H1 (cell line): ENCODE results near the gene LILRA1. TPM values are rescaled to one million over a fixed set of nuclear protein-coding genes. Genes with fewer than 3 reads are reported as not detected.

Experiments used
- CTCF ChIA-PET: fragments of 300-600 bp; sonication (Branson Sonifier 250); formaldehyde crosslinking; loops from one replicate; lab custom pipeline; 2021; ENCODE audit not compliant: partially characterized antibody; lab: Charles Lee
- POLR2A ChIA-PET: fragments of 300-600 bp; sonication (Branson Sonifier 250); formaldehyde crosslinking; loops from one replicate; lab custom pipeline; 2021; ENCODE audit warnings: inconsistent platforms; ENCODE audit not compliant: partially characterized antibody; lab: Charles Lee
- DNase-seq, 2 experiments: peaks; one replicate each; pipeline versions ENCODE4 v3.0.0 to v3.0.0-alpha.2; 2010 to 2022; ENCODE audit warnings: low spot score in 2 of 2, low read depth in 1 of 2, mixed read lengths in 1 of 2
- FAIRE-seq: peaks from 2 replicates; lab custom pipeline; 2011; peaks lifted over from hg19 to GRCh38; lab: Jason Lieb, UNC
- H2AFZ ChIP-seq: 2 replicates; pipeline ENCODE4 v1.8.1; 2012; ENCODE audit warnings: low read length, inconsistent platforms
- H2AK5ac ChIP-seq: 2 replicates; pipeline ENCODE4 v1.6.1; 2013; ENCODE audit warnings: low read depth, low read length
- H2BK120ac ChIP-seq: replicated peaks from 2 replicates; pipeline ENCODE3; 2013; ENCODE audit warnings: low read depth, low read length, inconsistent platforms
- H2BK12ac ChIP-seq: 2 replicates; pipeline ENCODE4 v1.6.1; 2013; ENCODE audit warnings: low read depth, low read length
- H2BK15ac ChIP-seq: 2 replicates; pipeline ENCODE4 v1.6.1; 2013; ENCODE audit warnings: low read length
- H2BK20ac ChIP-seq: 2 replicates; pipeline ENCODE4 v1.6.1; 2013; ENCODE audit warnings: low read length
- H2BK5ac ChIP-seq: 2 replicates; pipeline ENCODE4 v1.6.1; 2013; ENCODE audit warnings: low read depth, low read length
- H3K14ac ChIP-seq: 2 replicates; pipeline ENCODE4 v1.6.1; 2013; ENCODE audit warnings: inconsistent platforms; ENCODE audit not compliant: insufficient read length
- H3K18ac ChIP-seq: 2 replicates; pipeline ENCODE4 v1.6.1; 2013; ENCODE audit warnings: low read length; ENCODE audit errors: extremely low read depth
- H3K23ac ChIP-seq: 2 replicates; pipeline ENCODE4 v1.6.1; 2013; ENCODE audit warnings: inconsistent platforms; ENCODE audit not compliant: insufficient read length
- H3K23me2 ChIP-seq: 2 replicates; pipeline ENCODE4 v1.6.1; 2013; ENCODE audit warnings: low read depth, low read length
- H3K27ac ChIP-seq: 2 replicates; pipeline ENCODE4 v1.6.1; 2011; ENCODE audit warnings: low read depth, low read length, inconsistent platforms
- H3K27me3 ChIP-seq, 4 experiments: replicated peaks in 1 of 4; 1 replicate in 1 of 4; 2 replicates in 3 of 4; pipeline versions ENCODE4 v1.6.1 to v1.8.1; 2011 to 2013; ENCODE audit warnings: low read length in 3 of 4, mild to moderate bottlenecking in 3 of 4, inconsistent platforms in 2 of 4, mixed read lengths in 2 of 4, moderate library complexity in 1 of 4; ENCODE audit not compliant: control insufficient read depth in 3 of 4, insufficient read depth in 3 of 4; ENCODE audit errors: extremely low read depth in 1 of 4
- H3K36me3 ChIP-seq, 4 experiments: 2 replicates each; pipeline versions ENCODE4 v1.6.1 to v1.8.1; 2011 to 2013; ENCODE audit warnings: mild to moderate bottlenecking in 4 of 4, low read length in 3 of 4, moderate library complexity in 2 of 4, control low read depth in 1 of 4, inconsistent platforms in 1 of 4; ENCODE audit not compliant: insufficient read depth in 4 of 4, control insufficient read depth in 2 of 4
- H3K4ac ChIP-seq: replicated peaks from 2 replicates; pipeline ENCODE3; 2013; ENCODE audit warnings: low read length, low read depth, mixed read lengths, inconsistent platforms; ENCODE audit not compliant: insufficient read length
- H3K4me1 ChIP-seq, 4 experiments: replicated peaks in 1 of 4; 1 replicate in 1 of 4; 2 replicates in 3 of 4; pipeline versions ENCODE4 v1.6.1 to v1.8.1; 2011 to 2013; ENCODE audit warnings: low read length in 3 of 4, inconsistent platforms in 2 of 4, mixed read lengths in 1 of 4; ENCODE audit not compliant: insufficient read depth in 4 of 4, control insufficient read depth in 3 of 4
- H3K4me2 ChIP-seq, 2 experiments: 2 replicates each; pipeline versions ENCODE4 v1.6.1 to v1.8.1; 2011 to 2013; ENCODE audit warnings: low read depth in 2 of 2, low read length in 2 of 2, control low read depth in 1 of 2, inconsistent platforms in 1 of 2, mild to moderate bottlenecking in 1 of 2; ENCODE audit not compliant: insufficient read depth in 1 of 2
- H3K4me3 ChIP-seq, 4 experiments: fragments of 200-600, 300-600 bp in 1 of 4; sonication (generic), shearing (Covaris generic), sonication (Bioruptor Twin) in 1 of 4; 2 replicates each; pipeline versions ENCODE4 v1.5.1 to v1.8.1; 2011 to 2016; ENCODE audit warnings: low read length in 4 of 4, low read depth in 3 of 4, control low read depth in 2 of 4, inconsistent platforms in 2 of 4, mild to moderate bottlenecking in 2 of 4, mixed read lengths in 1 of 4, moderate library complexity in 1 of 4; ENCODE audit not compliant: insufficient read depth in 2 of 4; ENCODE audit errors: extremely low read depth in 1 of 4
- H3K56ac ChIP-seq: replicated peaks from 2 replicates; pipeline ENCODE3; 2013; ENCODE audit warnings: low read depth, mild to moderate bottlenecking, mixed read lengths, low read length, inconsistent platforms; ENCODE audit not compliant: insufficient read length
- H3K79me1 ChIP-seq: 2 replicates; pipeline ENCODE4 v1.6.1; 2013; ENCODE audit warnings: low read depth, low read length, control low read depth
- H3K79me2 ChIP-seq, 2 experiments: 2 replicates each; pipeline versions ENCODE4 v1.6.1 to v1.8.1; 2012 to 2013; ENCODE audit warnings: low read length in 2 of 2, mild to moderate bottlenecking in 2 of 2, inconsistent platforms in 1 of 2; ENCODE audit not compliant: insufficient read depth in 2 of 2, control insufficient read depth in 1 of 2
- H3K9ac ChIP-seq, 4 experiments: replicated peaks in 1 of 4; 1 replicate in 1 of 4; 2 replicates in 3 of 4; pipeline versions ENCODE4 v1.6.1 to v1.8.1; 2011 to 2013; ENCODE audit warnings: low read depth in 3 of 4, low read length in 3 of 4, control low read depth in 2 of 4, mild to moderate bottlenecking in 2 of 4, moderate library complexity in 2 of 4, inconsistent platforms in 1 of 4; ENCODE audit errors: extremely low read depth in 1 of 4
- H3K9me3 ChIP-seq, 2 experiments: 2 replicates each; pipeline versions ENCODE4 v1.6.1 to v1.8.1; 2012 to 2013; ENCODE audit warnings: mild to moderate bottlenecking in 2 of 2, moderate library complexity in 2 of 2, control low read depth in 1 of 2, inconsistent platforms in 1 of 2, low read depth in 1 of 2, low read length in 1 of 2, mixed read lengths in 1 of 2; ENCODE audit not compliant: insufficient read depth in 2 of 2
- H4K20me1 ChIP-seq, 2 experiments: replicated peaks in 1 of 2; 2 replicates each; pipeline versions ENCODE3 to v1.8.1; 2011 to 2013; ENCODE audit warnings: inconsistent platforms in 2 of 2, low read length in 2 of 2, mild to moderate bottlenecking in 1 of 2; ENCODE audit not compliant: insufficient read depth in 2 of 2, control insufficient read depth in 1 of 2
- H4K5ac ChIP-seq: 2 replicates; pipeline ENCODE4 v1.6.1; 2013; ENCODE audit warnings: low read length, low read depth, mixed read lengths, inconsistent platforms; ENCODE audit not compliant: insufficient read length
- H4K8ac ChIP-seq: 2 replicates; pipeline ENCODE4 v1.8.0; 2013; ENCODE audit warnings: mild to moderate bottlenecking, moderate library complexity, low read length, inconsistent platforms; ENCODE audit not compliant: insufficient read depth; ENCODE audit errors: extremely low read depth
- H4K91ac ChIP-seq: replicated peaks from 2 replicates; pipeline ENCODE3; 2013; ENCODE audit warnings: low read length, mixed read lengths, inconsistent platforms; ENCODE audit not compliant: insufficient read length
- CEBPB ChIP-seq: IDR thresholded peaks from 2 replicates; pipeline ENCODE4 v1.6.1; 2012; ENCODE audit warnings: low read depth, low read length
- CTBP2 ChIP-seq: IDR thresholded peaks from 2 replicates; pipeline ENCODE4 v1.7.0; 2011; ENCODE audit warnings: borderline replicate concordance, mild to moderate bottlenecking, moderate library complexity, mixed read lengths, low read length; ENCODE audit not compliant: insufficient read depth, insufficient read length
- EGR1 ChIP-seq: IDR thresholded peaks from 2 replicates; pipeline ENCODE4 v1.6.1; 2011; ENCODE audit warnings: low read depth, low read length, borderline replicate concordance
- GABPA ChIP-seq: IDR thresholded peaks from 2 replicates; pipeline ENCODE4 v1.6.1; 2011; ENCODE audit warnings: mild to moderate bottlenecking, low read length, moderate library complexity, borderline replicate concordance; ENCODE audit not compliant: insufficient read depth
- KDM4A ChIP-seq: IDR thresholded peaks from one replicate; pipeline ENCODE4 v1.7.1; 2012; ENCODE audit warnings: low read depth, mild to moderate bottlenecking, moderate library complexity, low read length, inconsistent platforms; ENCODE audit not compliant: severe bottlenecking
- RBBP5 ChIP-seq: IDR thresholded peaks from 2 replicates; pipeline ENCODE4 v1.7.1; 2012; ENCODE audit warnings: low read depth, mild to moderate bottlenecking, inconsistent platforms, low read length, moderate library complexity, borderline replicate concordance
- RFX5 ChIP-seq: IDR thresholded peaks from 2 replicates; pipeline ENCODE4 v1.6.1; 2011; ENCODE audit warnings: low read depth, low read length, improper control_type of control experiment, borderline replicate concordance
- SAP30 ChIP-seq: fragments of 300-600 bp; sonication (generic); IDR thresholded peaks from 2 replicates; pipeline ENCODE4 v1.7.1; 2012; ENCODE audit warnings: low read length, moderate library complexity, mild to moderate bottlenecking, inconsistent platforms; ENCODE audit not compliant: insufficient read depth, insufficient replicate concordance
- TCF12 ChIP-seq: IDR thresholded peaks from 2 replicates; pipeline ENCODE4 v1.6.1; 2011; ENCODE audit warnings: low read depth, mild to moderate bottlenecking, low read length
- TEAD4 ChIP-seq: IDR thresholded peaks from 2 replicates; pipeline ENCODE4 v1.6.1; 2012; ENCODE audit warnings: low read depth, low read length, inconsistent platforms, mixed read lengths
- WGBS, 2 experiments: shearing (Covaris generic) in 1 of 2; methylation state at CpG; one replicate each; pipeline versions ENCODE4 v1.1.6 to v1.1.7; 2013 to 2015; ENCODE audit warnings: low lambda C conversion rate in 2 of 2, mixed read lengths in 2 of 2, inconsistent platforms in 1 of 2, low coverage in 1 of 2, missing lambda C conversion rate in 1 of 2; ENCODE audit not compliant: insufficient replicate concordance in 2 of 2, insufficient coverage in 1 of 2, insufficient read length in 1 of 2; ENCODE audit errors: extremely low coverage in 1 of 2, missing lambda C conversion rate in 1 of 2; 5-methylcytosine and 5-hydroxymethylcytosine counted together
- polyA plus RNA-seq, 7 experiments: library from polyadenylated mRNA; depleted of rRNA in 3 of 7; stranded (reverse) in 5 of 7; unstranded in 2 of 7; fragments of >200 nt in 5 of 7; fragments of 200-250 nt in 2 of 7; gene quantifications; 1 replicate in 5 of 7; 2 replicates in 1 of 7; 4 replicates in 1 of 7; pipeline versions ENCODE4 v1.2.1 to v1.2.3, GENCODE V29; 2011 to 2013; ENCODE audit warnings: missing spikeins in 2 of 7, mixed read lengths in 2 of 7
- total RNA-seq: library from RNA; stranded (reverse); fragmentation: NEBNext Ultra II Directional; extraction: Animal tissue kit (Norgen Biotek cat#: 25700); gene quantifications from 2 replicates; pipeline ENCODE4 v1.2.1, GENCODE V29; 2021

LILRA1 gene
- total and polyA plus RNA-seq, 2 of the 8 experiments (the other 6 are each of a cell fraction or from before 2014, with no cell fraction given): not detected

GRCh38 chr19:54608205-54608604 lies 14.8 kb downstream of the LILRA1 start:
- Histone ChIP-seq H2AFZ (no peak overlapping the region), H3K23me2 (no peaks in the 10 kb centered on the region), H3K36me3 (no peaks in the 10 kb centered on the region), H4K8ac (no peak overlapping the region), H4K20me1 (no peaks in the 10 kb centered on the region), H3K23ac (no peak overlapping the region), H3K4me1 (no peaks in the 10 kb centered on the region), H3K79me1 (no peaks in the 10 kb centered on the region), H3K4me3 (no peak overlapping the region), H2BK5ac (no peak overlapping the region), H2AK5ac (no peak overlapping the region), H2BK20ac (no peak overlapping the region), H3K56ac (no peak overlapping the region), H3K27ac (no peak overlapping the region), H3K18ac (no peak overlapping the region), H4K5ac (no peak overlapping the region), H3K9ac (no peak overlapping the region), H2BK12ac (no peak overlapping the region), H3K27me3 (no peaks in the 10 kb centered on the region), H3K9me3 (peaks cover 56 to 73% of the 10 kb centered on the region in 2 experiments), H3K4me2 (no peak overlapping the region), H2BK120ac (no peak overlapping the region), H3K14ac (no peak overlapping the region), H3K79me2 (no peaks in the 10 kb centered on the region), H4K91ac (no peak overlapping the region), H2BK15ac (no peak overlapping the region), H3K4ac (no peak overlapping the region)
- WGBS, 2 experiments: 76% methylated on average over 7 of the region's 7 CpGs; no CpG with 5 or more reads in 1 of the 2 experiments
- no peak for TF ChIP-seq TEAD4
- no peak for TF ChIP-seq TCF12
- no peak for TF ChIP-seq SAP30
- no peak for TF ChIP-seq KDM4A
- TF ChIP-seq CTBP2: no peak
- TF ChIP-seq GABPA: no peak
- no peak for TF ChIP-seq RFX5
- no peak for TF ChIP-seq EGR1
- no peak for TF ChIP-seq RBBP5
- no peak for TF ChIP-seq CEBPB
- no peak for DNase-seq
- CTCF ChIA-PET: no interaction called here
- POLR2A ChIA-PET: no interaction called here
- no peak for FAIRE-seq
